CD4-positive, alpha-beta memory T cell (primary cell): ENCODE results near the gene MFAP1. TPM values are rescaled to one million over a fixed set of nuclear protein-coding genes. Genes with fewer than 3 reads are reported as not detected.

Source experiments
- CTCF ChIA-PET: fragments of 350-600 bp; sonication (Branson Sonifier 250); formaldehyde crosslinking; loops from one replicate; lab custom pipeline; 2021; ENCODE audit warnings: inconsistent platforms; ENCODE audit not compliant: partially characterized antibody; lab: Charles Lee
- POLR2A ChIA-PET: fragments of 350-600 bp; sonication (Branson Sonifier 250); formaldehyde crosslinking; loops from one replicate; lab custom pipeline; 2021; ENCODE audit not compliant: partially characterized antibody; lab: Charles Lee
- DNase-seq, 5 donors: peaks; one replicate each; pipeline versions ENCODE4 v3.0.0 to v3.0.0-alpha.2; 2020 to 2022; ENCODE audit warnings: mixed read lengths in 1 of 5
- H3K27ac ChIP-seq: one replicate; pipeline ENCODE4 v1.7.0; 2013; ENCODE audit warnings: low read depth, low read length
- H3K27me3 ChIP-seq: 2 replicates; pipeline ENCODE4 v1.7.0; 2013; ENCODE audit warnings: mild to moderate bottlenecking, low read length, moderate library complexity; ENCODE audit not compliant: insufficient read depth
- H3K36me3 ChIP-seq: 2 replicates; pipeline ENCODE4 v1.7.0; 2013; ENCODE audit warnings: mild to moderate bottlenecking, low read length, moderate library complexity; ENCODE audit not compliant: insufficient read depth
- H3K4me1 ChIP-seq: 2 replicates; pipeline ENCODE4 v1.7.0; 2013; ENCODE audit warnings: mild to moderate bottlenecking, low read length, moderate library complexity; ENCODE audit not compliant: insufficient read depth
- H3K4me3 ChIP-seq, 2 donors: one replicate each; pipeline ENCODE4 v1.7.0; 2013; ENCODE audit warnings: low read length in 2 of 2, mild to moderate bottlenecking in 1 of 2
- H3K9me3 ChIP-seq, 2 donors: one replicate each; pipeline ENCODE4 v1.7.0; 2013; ENCODE audit warnings: low read length in 2 of 2, control low read depth in 1 of 2; ENCODE audit not compliant: control insufficient read depth in 1 of 2
- H3K27ac Mint-ChIP-seq, 7 donors: one replicate each; pipeline ENCODE4 v1.8.0; 2020 to 2021; ENCODE audit warnings: mixed read lengths in 7 of 7, mild to moderate bottlenecking in 6 of 7, inconsistent platforms in 3 of 7, moderate library complexity in 3 of 7
- H3K27me3 Mint-ChIP-seq, 2 donors: one replicate each; pipeline ENCODE4 v1.8.0; 2020 to 2021; ENCODE audit warnings: mixed read lengths in 2 of 2
- H3K36me3 Mint-ChIP-seq, 2 donors: one replicate each; pipeline ENCODE4 v1.8.0; 2020 to 2021; ENCODE audit warnings: mixed read lengths in 2 of 2, inconsistent platforms in 1 of 2, mild to moderate bottlenecking in 1 of 2
- H3K4me1 Mint-ChIP-seq, 4 donors: one replicate each; pipeline ENCODE4 v1.8.0; 2020 to 2021; ENCODE audit warnings: mixed read lengths in 4 of 4, mild to moderate bottlenecking in 1 of 4
- H3K4me3 Mint-ChIP-seq, 8 donors: one replicate each; pipeline ENCODE4 v1.8.0; 2020 to 2021; ENCODE audit warnings: mixed read lengths in 8 of 8, mild to moderate bottlenecking in 7 of 8, moderate library complexity in 6 of 8, inconsistent platforms in 3 of 8
- H3K9me3 Mint-ChIP-seq, 8 donors: one replicate each; pipeline ENCODE4 v1.8.0; 2020 to 2021; ENCODE audit warnings: mixed read lengths in 8 of 8, mild to moderate bottlenecking in 5 of 8, inconsistent platforms in 3 of 8, moderate library complexity in 1 of 8
- intact Hi-C: fragments of 100-400 bp; cut with micrococcal nuclease; formaldehyde crosslinking; loops from one replicate; pipeline ENCODE4 v1.15.1; 2023
- polyA plus RNA-seq, 2 donors: library from polyadenylated mRNA; unstranded; fragments of 300-500 nt; fragmentation: Illumina TruSeq; gene quantifications; one replicate each; pipeline ENCODE4 v1.2.3, GENCODE V29; 2021
- total RNA-seq, 2 experiments: library from RNA; stranded (reverse); gene quantifications; one replicate each; pipeline ENCODE4 v1.2.3, GENCODE V29; 2021

Gene MFAP1
- total and polyA plus RNA-seq, 4 experiments from 2014 or later: 5.4 to 25.9 (median 23.7) TPM

DNA sequence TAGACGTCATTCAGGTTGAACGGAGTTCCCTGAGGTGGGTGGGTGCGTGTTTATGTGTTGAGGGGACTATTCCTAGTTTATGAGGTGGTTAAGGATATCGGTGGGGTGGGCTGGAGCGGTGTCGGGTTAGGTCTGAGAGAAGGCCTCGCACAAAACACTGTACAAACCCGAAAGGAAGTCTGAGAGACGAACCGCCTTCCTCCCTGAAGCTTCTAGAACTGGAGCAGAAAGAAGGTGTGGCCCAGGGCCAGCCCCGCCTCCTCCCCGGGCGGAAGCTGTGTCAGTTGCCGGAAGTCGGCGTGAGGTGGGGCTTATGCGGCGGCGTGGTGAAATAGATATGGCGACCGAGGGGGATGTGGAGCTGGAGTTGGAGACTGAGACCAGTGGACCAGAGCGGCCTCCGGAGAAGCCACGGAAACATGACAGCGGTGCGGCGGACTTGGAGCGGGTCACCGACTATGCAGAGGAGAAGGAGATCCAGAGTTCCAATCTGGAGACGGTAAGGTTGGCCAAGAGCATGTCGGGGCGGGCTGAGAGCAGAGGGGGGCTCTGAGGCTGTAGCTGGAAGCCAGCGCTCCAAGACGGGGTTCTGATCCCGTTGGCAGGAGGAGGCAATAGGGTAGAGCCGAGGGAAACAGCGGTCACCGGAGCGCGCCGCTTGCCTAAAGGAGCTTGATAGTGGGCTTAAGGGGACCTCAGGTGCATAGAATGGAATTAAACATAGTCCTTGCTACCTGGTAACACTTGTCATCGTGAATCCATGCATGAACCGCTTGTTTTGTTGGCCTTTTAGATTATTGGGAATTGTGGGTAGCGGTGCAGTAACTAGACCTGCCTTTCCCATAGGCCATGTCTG, 24.0 kb downstream of the MFAP1 start, which contains the start of gene HYPK:
HYPK (plus strand) TSS at position 314 of the 856 bp plus-strand sequence; CDS start at position 338, 24 bp downstream.
- POLR2A ChIA-PET: interaction anchor here (0.6 to 6.7 kb wide), 22 partner anchors 9 to 1593 kb away, joined by 3 to 92 read pairs (median 4); partner anchors contain the start of genes ELL3, GOLM2, MFAP1 and PDIA3
- peaks cover 34% of the 10 kb centered on the region for H3K36me3 ChIP-seq

DNA sequence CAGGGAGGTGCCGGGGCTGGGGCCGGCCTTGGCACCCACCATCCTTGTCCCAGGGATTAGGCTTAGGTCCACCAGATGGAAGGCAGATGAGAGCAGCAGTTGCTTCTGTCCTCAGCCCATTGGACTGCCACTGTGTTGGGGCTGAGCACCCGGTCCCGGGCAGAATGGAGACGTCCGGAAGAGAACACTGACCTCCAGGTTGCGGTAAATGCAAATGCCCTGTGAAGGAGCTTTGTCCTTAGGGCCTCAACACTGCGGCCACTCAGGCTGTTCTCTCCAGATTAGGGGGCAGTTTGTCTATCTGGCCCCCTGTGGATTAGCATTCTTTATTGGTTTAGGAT, 24.6 kb downstream of the MFAP1 start, which contains the start of gene SERINC4:
SERINC4 (minus strand) TSS at position 276 of the 341 bp plus-strand sequence; CDS start at position 42, 234 bp downstream.
- no peak for DNase-seq
- peak within 1 kb of the TSS; percentile 92 to 100 (median 99) for H3K27ac Mint-ChIP-seq
- peaks cover 38% of the 10 kb centered on the region for H3K4me1 ChIP-seq
- intact Hi-C loops: loop anchor here (1.0 kb wide), 3 partner anchors 8 to 24 kb away; partner anchors contain the start of genes MFAP1 and SERF2
- peaks cover 18 to 60% (median 45%) of the 10 kb centered on the region in 4 donors for H3K4me1 Mint-ChIP-seq
- ChIA-PET POLR2A (interaction anchor here (0.6 to 6.7 kb wide), 18 partner anchors 8 to 1592 kb away, joined by 3 to 92 read pairs (median 5); partner anchors contain the start of genes ELL3, MFAP1, PDIA3 and SERF2), CTCF (interaction anchor here (1.3 kb wide), 2 partner anchors 23 to 29 kb away, joined by 4 to 6 read pairs; partner anchors contain the start of gene ELL3)
- no peaks in the 10 kb centered on the region for H3K27me3 Mint-ChIP-seq
- H3K36me3 Mint-ChIP-seq: peaks cover 48 to 70% of the 10 kb centered on the region in 2 donors
- H3K27me3 ChIP-seq: no peaks in the 10 kb centered on the region
- H3K9me3 ChIP-seq: no peaks in the 10 kb centered on the region
- peak within 1 kb of the TSS; percentile 96 to 97 for H3K4me3 ChIP-seq
- H3K4me3 Mint-ChIP-seq: peak within 1 kb of the TSS; percentile 98 to 100 (median 100)
- peaks cover 37% of the 10 kb centered on the region for H3K36me3 ChIP-seq
- H3K9me3 Mint-ChIP-seq: no peaks in the 10 kb centered on the region
- peak within 1 kb of the TSS; percentile 76 for H3K27ac ChIP-seq

More for the DNA sequence above, 24.0 kb downstream of the MFAP1 start, which contains the start of gene HYPK:
- H3K4me1 ChIP-seq: peaks cover 32% of the 10 kb centered on the region
- Mint-ChIP-seq H3K9me3 (no peaks in the 10 kb centered on the region), H3K27ac (peak within 1 kb of the TSS; percentile 92 to 100 (median 99)), H3K27me3 (no peaks in the 10 kb centered on the region), H3K4me1 (peaks cover 16 to 55% (median 39%) of the 10 kb centered on the region in 4 donors), H3K4me3 (peak within 1 kb of the TSS; percentile 98 to 100 (median 100)), H3K36me3 (peaks cover 49 to 69% of the 10 kb centered on the region in 2 donors)
- intact Hi-C loops: loop anchor here (1.0 kb wide), 3 partner anchors 8 to 24 kb away; partner anchors contain the start of genes MFAP1 and SERF2
- peak within 1 kb of the TSS; percentile 76 for H3K27ac ChIP-seq
- DNase-seq: peak; percentile 90 to 94 (median 91)
- no peaks in the 10 kb centered on the region for H3K27me3 ChIP-seq
- H3K4me3 ChIP-seq: peak within 1 kb of the TSS; percentile 96 to 97
- H3K9me3 ChIP-seq: no peaks in the 10 kb centered on the region
- CTCF ChIA-PET: interaction anchor here (1.1 to 1.3 kb wide), 3 partner anchors 10 to 30 kb away, joined by 4 to 6 read pairs (median 4); partner anchors contain the start of gene ELL3

DNA sequence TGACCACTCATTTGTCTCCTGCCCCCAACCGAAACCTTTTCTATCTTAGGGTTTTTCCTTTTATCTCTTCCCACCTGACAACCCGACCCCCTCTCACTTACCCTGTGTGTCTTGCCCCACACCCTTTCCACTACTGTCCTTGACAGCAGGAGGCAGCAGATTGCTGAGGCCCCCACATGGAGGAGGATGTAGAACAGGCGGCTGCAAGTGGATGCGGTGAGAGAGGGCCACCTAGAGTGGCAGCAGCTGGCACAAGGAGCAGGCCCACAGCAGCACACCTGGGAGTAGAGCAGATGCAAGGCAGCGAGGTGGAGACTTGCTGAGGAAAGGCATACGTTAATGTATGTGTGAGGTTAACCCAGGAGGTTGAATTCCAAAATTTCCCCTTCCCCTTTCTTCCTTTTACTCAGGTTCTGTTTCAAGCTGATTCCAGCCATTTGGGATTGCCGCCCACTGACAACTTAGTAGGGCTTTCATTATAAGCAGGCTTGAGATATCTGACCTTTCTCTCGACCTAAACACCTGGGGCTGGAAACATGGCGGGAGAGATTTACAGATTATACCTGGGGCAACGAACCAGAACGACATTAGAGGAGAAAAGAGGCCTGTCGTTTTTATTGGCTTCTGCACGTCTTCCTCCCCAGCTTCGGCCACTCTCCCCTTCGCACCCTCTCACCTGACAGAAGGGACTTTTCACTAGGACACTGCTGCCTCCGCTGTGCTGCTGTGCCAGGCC, 25.1 kb downstream of the MFAP1 start:
- Histone ChIP-seq H3K9me3 (no peaks in the 10 kb centered on the region), H3K4me3 (no peak overlapping the region), H3K36me3 (peaks cover 37% of the 10 kb centered on the region), H3K27me3 (no peaks in the 10 kb centered on the region), H3K27ac (peak overlapping the region; percentile 76), H3K4me1 (peaks cover 43% of the 10 kb centered on the region)
- peak overlapping the region in 5 of 8 donors; percentile 25 to 41 (median 36) for H3K4me3 Mint-ChIP-seq
- peaks cover 21 to 66% (median 50%) of the 10 kb centered on the region in 4 donors for H3K4me1 Mint-ChIP-seq
- POLR2A ChIA-PET: interaction anchor here (0.6 to 6.7 kb wide), 10 partner anchors 8 to 1592 kb away, joined by 3 to 92 read pairs (median 8); partner anchors contain the start of genes ELL3, MFAP1, PDIA3 and SERF2
- CTCF ChIA-PET: no interaction called here
- intact Hi-C loops: no loop called here
- H3K27me3 Mint-ChIP-seq: no peaks in the 10 kb centered on the region
- no peaks in the 10 kb centered on the region for H3K9me3 Mint-ChIP-seq
- H3K36me3 Mint-ChIP-seq: peaks cover 48 to 70% of the 10 kb centered on the region in 2 donors
- H3K27ac Mint-ChIP-seq: peak overlapping the region; percentile 81 to 100 (median 99)
- no peak for DNase-seq

DNA sequence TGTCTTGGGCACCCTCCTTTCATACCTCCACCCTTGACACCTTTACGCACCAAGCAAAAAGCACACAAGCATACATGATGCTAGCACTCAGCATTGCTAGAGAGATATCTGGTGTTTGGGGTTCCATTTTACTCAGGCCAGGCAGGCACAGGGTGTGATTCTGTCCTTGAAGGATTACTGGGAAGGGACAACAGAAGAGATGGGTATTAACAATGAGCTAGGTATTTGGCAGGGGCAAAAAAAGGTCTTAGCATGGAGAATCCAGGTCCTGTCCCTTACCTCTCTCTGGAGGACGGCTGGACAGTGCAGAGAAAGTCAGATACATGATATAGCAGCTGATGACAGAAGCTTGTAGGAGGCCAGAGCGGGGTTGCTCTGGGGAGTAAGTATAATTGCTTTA, 27.9 kb downstream of the MFAP1 start:
- ChIA-PET POLR2A (interaction anchor here (0.6 to 1.3 kb wide), 4 partner anchors 15 to 286 kb away, joined by 3 to 4 read pairs (median 3); partner anchors contain the start of genes ELL3 and MFAP1), CTCF (interaction anchor here (3.1 kb wide), 1 partner anchor 20 kb away, joined by 11 read pairs; the partner anchor contains the start of gene ELL3)
- H3K9me3 ChIP-seq: no peaks in the 10 kb centered on the region
- Mint-ChIP-seq H3K27ac (peak overlapping the region in 5 of 7 donors; percentile 19 to 82 (median 49)), H3K4me3 (peak overlapping the region in 1 of 8 donors; percentile 22), H3K27me3 (no peaks in the 10 kb centered on the region), H3K9me3 (no peaks in the 10 kb centered on the region), H3K36me3 (peaks cover 57 to 83% of the 10 kb centered on the region in 2 donors), H3K4me1 (peaks cover 34 to 88% (median 63%) of the 10 kb centered on the region in 4 donors)
- peaks cover 60% of the 10 kb centered on the region for H3K4me1 ChIP-seq
- H3K4me3 ChIP-seq: no peak overlapping the region
- intact Hi-C loops: no loop called here
- no peak for DNase-seq
- peaks cover 44% of the 10 kb centered on the region for H3K36me3 ChIP-seq
- H3K27me3 ChIP-seq: no peaks in the 10 kb centered on the region
- no peak overlapping the region for H3K27ac ChIP-seq

DNA sequence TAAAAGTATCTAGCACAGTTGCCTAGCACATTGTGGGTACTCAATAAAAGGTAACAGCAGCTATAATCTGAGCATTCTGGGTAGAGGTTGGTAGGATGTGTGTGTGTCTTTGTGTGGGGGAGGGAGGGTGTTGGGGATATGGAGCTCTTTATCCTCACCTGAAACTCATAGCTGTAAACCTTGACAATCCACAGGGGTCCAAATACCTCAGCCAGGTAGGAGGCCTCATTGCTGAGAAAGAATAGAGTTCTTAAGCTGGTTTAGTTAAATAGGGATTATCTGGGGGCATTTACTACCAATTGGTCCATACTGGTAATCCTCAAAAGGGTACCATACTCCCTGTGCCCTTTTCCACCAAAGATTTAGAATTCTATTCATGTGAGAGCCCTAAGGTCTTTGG, 28.5 kb downstream of the MFAP1 start:
- peaks cover 58% of the 10 kb centered on the region for H3K4me1 ChIP-seq
- intact Hi-C loops: no loop called here
- Mint-ChIP-seq H3K9me3 (no peaks in the 10 kb centered on the region), H3K4me1 (peaks cover 34 to 85% (median 60%) of the 10 kb centered on the region in 4 donors), H3K27me3 (no peaks in the 10 kb centered on the region), H3K27ac (peak overlapping the region in 4 of 7 donors; percentile 0 to 97 (median 57)), H3K36me3 (peaks cover 51 to 78% of the 10 kb centered on the region in 2 donors), H3K4me3 (no peak overlapping the region)
- no peak for DNase-seq
- H3K4me3 ChIP-seq: no peak overlapping the region
- ChIA-PET CTCF (interaction anchor here (2.1 to 3.1 kb wide), 2 partner anchors 19 to 25 kb away, joined by 11 read pairs; partner anchors contain the start of gene ELL3), POLR2A (interaction anchor here (0.8 to 1.3 kb wide), 3 partner anchors 29 to 285 kb away, joined by 3 to 4 read pairs (median 3); partner anchors contain the start of genes MFAP1 and PDIA3)
- no peak overlapping the region for H3K27ac ChIP-seq
- H3K9me3 ChIP-seq: no peaks in the 10 kb centered on the region
- peaks cover 44% of the 10 kb centered on the region for H3K36me3 ChIP-seq
- no peaks in the 10 kb centered on the region for H3K27me3 ChIP-seq

DNA sequence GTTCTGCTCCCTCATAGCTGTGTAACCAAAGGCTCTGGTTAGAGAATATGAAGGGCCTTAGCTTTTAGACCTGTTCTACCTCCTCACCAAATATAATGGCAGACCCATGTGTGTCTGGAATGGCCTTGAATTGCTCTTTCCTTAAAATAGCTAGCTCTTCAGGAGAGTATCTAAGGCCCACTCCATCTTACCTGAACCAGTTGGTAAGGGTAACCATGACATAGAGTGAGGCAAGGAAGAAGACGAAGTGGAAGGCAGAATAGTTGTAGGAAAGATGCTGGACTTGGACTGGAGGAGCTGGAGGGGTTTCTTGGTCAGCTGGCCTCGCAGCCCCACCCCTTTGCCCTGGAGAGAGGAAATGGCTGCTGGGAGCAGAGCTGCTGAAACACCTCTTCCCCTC, 29.3 kb downstream of the MFAP1 start:
- Mint-ChIP-seq H3K9me3 (no peaks in the 10 kb centered on the region), H3K27ac (peak overlapping the region in 5 of 7 donors; percentile 48 to 97 (median 57)), H3K27me3 (no peaks in the 10 kb centered on the region), H3K4me3 (no peak overlapping the region), H3K36me3 (peaks cover 47 to 70% of the 10 kb centered on the region in 2 donors), H3K4me1 (peaks cover 30 to 77% (median 55%) of the 10 kb centered on the region in 4 donors)
- no peaks in the 10 kb centered on the region for H3K27me3 ChIP-seq
- no peaks in the 10 kb centered on the region for H3K9me3 ChIP-seq
- no peak for DNase-seq
- peaks cover 44% of the 10 kb centered on the region for H3K36me3 ChIP-seq
- intact Hi-C loops: no loop called here
- ChIA-PET CTCF (interaction anchor here (0.7 to 3.1 kb wide), 3 partner anchors 17 to 25 kb away, joined by 3 to 11 read pairs (median 11); partner anchors contain the start of gene ELL3), POLR2A (interaction anchor here (0.6 to 5.3 kb wide), 4 partner anchors 29 to 49 kb away, joined by 3 to 28 read pairs (median 5); partner anchors contain the start of genes MFAP1 and PDIA3)
- peak overlapping the region; percentile 100 for H3K27ac ChIP-seq
- no peak overlapping the region for H3K4me3 ChIP-seq
- peaks cover 52% of the 10 kb centered on the region for H3K4me1 ChIP-seq
